Measurements from ENCODE around the gene CDYL2. TPM values are rescaled to one million over a fixed set of nuclear protein-coding genes. Genes with fewer than 3 reads are reported as not detected.

The CDYL2 gene
- total and polyA plus RNA-seq, 4 donors, result 0.84 to 4.1 (median 2.3) TPM

DNA sequence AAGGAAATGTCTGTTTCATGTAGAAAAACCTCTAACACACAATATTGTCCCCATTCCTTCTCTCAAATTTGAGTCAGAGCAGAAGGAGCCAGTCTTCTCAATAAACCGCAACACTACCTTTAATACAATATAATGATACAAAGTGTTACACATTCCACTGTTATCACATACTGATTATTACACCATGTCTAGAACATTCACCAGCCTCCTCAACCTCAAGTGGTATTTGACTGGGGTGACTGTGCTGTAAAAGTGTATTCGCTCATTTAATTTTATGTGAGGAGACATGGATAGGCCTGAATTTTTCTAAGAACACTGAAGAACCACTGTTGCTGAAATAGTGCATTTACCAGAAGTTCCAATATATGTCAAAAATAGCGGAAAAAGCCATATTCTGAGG, 10.3 kb downstream of the CDYL2 start:
- WGBS, result 97% methylated on average over 3 of the region's 3 CpGs
- Histone ChIP-seq H3K9me3 (ENCODE audit: control insufficient read depth in 4 of 4, low read length in 3 of 4) (no peaks in the 10 kb centered on the region), H3K9ac (ENCODE audit: low read depth in 1 of 2, low read length in 2 of 2) (no peak overlapping the region), H3K36me3 (ENCODE audit: control insufficient read depth in 4 of 4, insufficient read depth in 3 of 4, low read depth in 1 of 4, low read length in 3 of 4) (no peaks in the 10 kb centered on the region), H3K27me3 (ENCODE audit: control insufficient read depth in 4 of 4, insufficient read depth in 4 of 4, low read length in 3 of 4) (no peaks in the 10 kb centered on the region), H3K4me3 (ENCODE audit: low read depth in 1 of 3, low read length in 3 of 3) (no peak overlapping the region), H3K4me1 (ENCODE audit: control insufficient read depth in 4 of 4, insufficient read depth in 4 of 4, low read length in 3 of 4) (no peaks in the 10 kb centered on the region), H3K27ac (ENCODE audit: low read depth in 1 of 2, low read length in 2 of 2) (no peak overlapping the region)
- TF ChIP-seq FOXA2 (IDR thresholded peaks at IDR 0.05) (no peak), HNF4A (conservative IDR thresholded peaks at IDR 0.05) (no peak), SP1 (IDR thresholded peaks at IDR 0.05) (no peak), FOXA1 (IDR thresholded peaks at IDR 0.05) (no peak), TAF1 (conservative IDR thresholded peaks at IDR 0.05) (no peak), GABPA (IDR thresholded peaks at IDR 0.05 in 1 of 2, conservative IDR thresholded peaks at IDR 0.05 in 1 of 2) (no peak), HNF4G (IDR thresholded peaks at IDR 0.05) (no peak), NR2F2 (IDR thresholded peaks at IDR 0.05) (no peak), RXRA (IDR thresholded peaks at IDR 0.05) (no peak), EGR1 (IDR thresholded peaks at IDR 0.05; ENCODE audit: low read depth in 2 of 2) (no peak), YY1 (IDR thresholded peaks at IDR 0.05) (no peak), JUND (IDR thresholded peaks at IDR 0.05) (no peak)
- TF ChIP-seq, protein P1, sequence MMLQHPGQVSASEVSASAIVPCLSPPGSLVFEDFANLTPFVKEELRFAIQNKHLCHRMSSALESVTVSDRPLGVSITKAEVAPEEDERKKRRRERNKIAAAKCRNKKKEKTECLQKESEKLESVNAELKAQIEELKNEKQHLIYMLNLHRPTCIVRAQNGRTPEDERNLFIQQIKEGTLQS (IDR thresholded peaks at IDR 0.05), result no peak
- TF ChIP-seq, protein P2, sequence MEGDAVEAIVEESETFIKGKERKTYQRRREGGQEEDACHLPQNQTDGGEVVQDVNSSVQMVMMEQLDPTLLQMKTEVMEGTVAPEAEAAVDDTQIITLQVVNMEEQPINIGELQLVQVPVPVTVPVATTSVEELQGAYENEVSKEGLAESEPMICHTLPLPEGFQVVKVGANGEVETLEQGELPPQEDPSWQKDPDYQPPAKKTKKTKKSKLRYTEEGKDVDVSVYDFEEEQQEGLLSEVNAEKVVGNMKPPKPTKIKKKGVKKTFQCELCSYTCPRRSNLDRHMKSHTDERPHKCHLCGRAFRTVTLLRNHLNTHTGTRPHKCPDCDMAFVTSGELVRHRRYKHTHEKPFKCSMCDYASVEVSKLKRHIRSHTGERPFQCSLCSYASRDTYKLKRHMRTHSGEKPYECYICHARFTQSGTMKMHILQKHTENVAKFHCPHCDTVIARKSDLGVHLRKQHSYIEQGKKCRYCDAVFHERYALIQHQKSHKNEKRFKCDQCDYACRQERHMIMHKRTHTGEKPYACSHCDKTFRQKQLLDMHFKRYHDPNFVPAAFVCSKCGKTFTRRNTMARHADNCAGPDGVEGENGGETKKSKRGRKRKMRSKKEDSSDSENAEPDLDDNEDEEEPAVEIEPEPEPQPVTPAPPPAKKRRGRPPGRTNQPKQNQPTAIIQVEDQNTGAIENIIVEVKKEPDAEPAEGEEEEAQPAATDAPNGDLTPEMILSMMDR (IDR thresholded peaks at IDR 0.05; ENCODE audit: low read depth, low read length, missing input control), result no peak
- TF ChIP-seq, protein P3, sequence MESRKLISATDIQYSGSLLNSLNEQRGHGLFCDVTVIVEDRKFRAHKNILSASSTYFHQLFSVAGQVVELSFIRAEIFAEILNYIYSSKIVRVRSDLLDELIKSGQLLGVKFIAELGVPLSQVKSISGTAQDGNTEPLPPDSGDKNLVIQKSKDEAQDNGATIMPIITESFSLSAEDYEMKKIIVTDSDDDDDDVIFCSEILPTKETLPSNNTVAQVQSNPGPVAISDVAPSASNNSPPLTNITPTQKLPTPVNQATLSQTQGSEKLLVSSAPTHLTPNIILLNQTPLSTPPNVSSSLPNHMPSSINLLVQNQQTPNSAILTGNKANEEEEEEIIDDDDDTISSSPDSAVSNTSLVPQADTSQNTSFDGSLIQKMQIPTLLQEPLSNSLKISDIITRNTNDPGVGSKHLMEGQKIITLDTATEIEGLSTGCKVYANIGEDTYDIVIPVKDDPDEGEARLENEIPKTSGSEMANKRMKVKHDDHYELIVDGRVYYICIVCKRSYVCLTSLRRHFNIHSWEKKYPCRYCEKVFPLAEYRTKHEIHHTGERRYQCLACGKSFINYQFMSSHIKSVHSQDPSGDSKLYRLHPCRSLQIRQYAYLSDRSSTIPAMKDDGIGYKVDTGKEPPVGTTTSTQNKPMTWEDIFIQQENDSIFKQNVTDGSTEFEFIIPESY (IDR thresholded peaks at IDR 0.05), result no peak
- TF ChIP-seq, protein P4, sequence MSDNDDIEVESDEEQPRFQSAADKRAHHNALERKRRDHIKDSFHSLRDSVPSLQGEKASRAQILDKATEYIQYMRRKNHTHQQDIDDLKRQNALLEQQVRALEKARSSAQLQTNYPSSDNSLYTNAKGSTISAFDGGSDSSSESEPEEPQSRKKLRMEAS (IDR thresholded peaks at IDR 0.05), result no peak
- DNase-seq (ENCODE audit: low spot score), result no peak

DNA sequence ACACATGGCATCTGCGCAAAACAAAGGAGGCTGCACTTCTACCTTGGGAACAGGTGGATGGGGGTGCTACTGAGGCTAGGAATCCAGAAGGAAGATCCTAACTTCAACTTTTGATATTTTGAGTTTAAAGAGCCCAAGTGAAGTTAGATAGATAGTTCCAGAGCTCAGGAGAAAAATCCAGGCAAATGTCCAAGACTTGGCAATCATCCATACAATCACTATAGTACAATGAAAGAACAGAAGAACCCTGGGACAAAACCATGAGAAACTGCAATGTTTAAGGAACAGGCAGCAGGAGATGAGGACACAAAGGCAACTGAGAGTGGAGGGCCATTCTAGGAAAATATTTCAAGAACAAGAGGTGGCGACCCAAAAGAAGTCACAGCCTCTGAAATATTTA, 12.4 kb downstream of the CDYL2 start:
- no peak overlapping the region for H3K9ac ChIP-seq (ENCODE audit: low read depth in 1 of 2, low read length in 2 of 2)
- no peak overlapping the region for H3K27ac ChIP-seq (ENCODE audit: low read depth in 1 of 2, low read length in 2 of 2)
- H3K9me3 ChIP-seq (ENCODE audit: control insufficient read depth in 4 of 4, low read length in 3 of 4), result no peaks in the 10 kb centered on the region
- no peak overlapping the region for H3K4me3 ChIP-seq (ENCODE audit: low read depth in 1 of 3, low read length in 3 of 3)
- no peak for DNase-seq (ENCODE audit: low spot score)
- H3K36me3 ChIP-seq (ENCODE audit: control insufficient read depth in 4 of 4, insufficient read depth in 3 of 4, low read depth in 1 of 4, low read length in 3 of 4), result no peaks in the 10 kb centered on the region
- 98% methylated on average over 2 of the region's 2 CpGs for WGBS
- TF ChIP-seq HNF4A (conservative IDR thresholded peaks at IDR 0.05) (no peak), SP1 (IDR thresholded peaks at IDR 0.05) (no peak)
- no peaks in the 10 kb centered on the region for H3K27me3 ChIP-seq (ENCODE audit: control insufficient read depth in 4 of 4, insufficient read depth in 4 of 4, low read length in 3 of 4)
- H3K4me1 ChIP-seq (ENCODE audit: control insufficient read depth in 4 of 4, insufficient read depth in 4 of 4, low read length in 3 of 4), result no peaks in the 10 kb centered on the region

DNA sequence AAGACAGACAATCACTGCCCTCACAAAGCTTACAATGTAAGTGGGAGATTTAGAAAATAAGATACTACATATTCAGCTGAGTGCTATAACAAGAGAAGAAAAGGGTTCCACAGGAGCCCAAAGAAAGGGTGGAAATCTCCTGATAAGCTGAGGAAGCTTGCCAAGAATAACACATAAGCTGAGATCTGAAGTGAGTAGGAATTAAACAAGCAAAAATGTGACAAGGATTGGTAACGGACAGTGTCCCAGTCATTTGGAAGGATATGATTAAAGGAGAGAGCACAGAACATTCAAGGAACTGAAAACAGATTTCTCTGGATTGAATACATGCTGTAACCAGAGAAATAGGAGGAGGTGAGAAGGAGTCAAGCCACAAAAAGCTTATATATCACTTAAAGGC, 13.0 kb downstream of the CDYL2 start:
- Histone ChIP-seq H3K27ac (ENCODE audit: low read depth in 1 of 2, low read length in 2 of 2) (no peak overlapping the region), H3K9ac (ENCODE audit: low read depth in 1 of 2, low read length in 2 of 2) (no peak overlapping the region), H3K9me3 (ENCODE audit: control insufficient read depth in 4 of 4, low read length in 3 of 4) (no peaks in the 10 kb centered on the region), H3K36me3 (ENCODE audit: control insufficient read depth in 4 of 4, insufficient read depth in 3 of 4, low read depth in 1 of 4, low read length in 3 of 4) (no peaks in the 10 kb centered on the region), H3K4me3 (ENCODE audit: low read depth in 1 of 3, low read length in 3 of 3) (no peak overlapping the region), H3K4me1 (ENCODE audit: control insufficient read depth in 4 of 4, insufficient read depth in 4 of 4, low read length in 3 of 4) (no peaks in the 10 kb centered on the region), H3K27me3 (ENCODE audit: control insufficient read depth in 4 of 4, insufficient read depth in 4 of 4, low read length in 3 of 4) (no peaks in the 10 kb centered on the region)
- TF ChIP-seq GABPA (IDR thresholded peaks at IDR 0.05 in 1 of 2, conservative IDR thresholded peaks at IDR 0.05 in 1 of 2), result no peak
- TF ChIP-seq HNF4G (IDR thresholded peaks at IDR 0.05), result no peak
- DNase-seq (ENCODE audit: low spot score), result no peak
- WGBS, result 83% methylated on average over 1 of the region's 1 CpG

All from liver (tissue), 9 donors.